Anterior cingulate cortex (tissue), 58 donors: Measurements from ENCODE around the gene RAPGEF3.

ENCODE experiments used
- DNase-seq, 58 donors: peaks; one replicate each; lab custom pipeline; 2025; lab: John Stamatoyannopoulos, UW

RAPGEF3 gene

DNA sequence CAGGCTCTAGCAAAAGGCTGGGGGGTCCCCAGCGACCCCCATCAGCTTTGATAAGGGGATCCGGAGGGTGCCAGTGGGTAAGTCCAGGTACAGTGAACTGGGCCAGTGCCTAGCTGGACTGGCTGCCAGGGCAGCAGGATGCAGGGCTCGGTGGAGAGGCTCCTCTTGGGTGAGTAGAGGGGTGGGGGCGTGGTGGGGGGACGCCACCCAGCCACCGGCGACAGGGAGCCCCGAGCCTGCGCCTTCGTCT lies 171 bp downstream of the RAPGEF3 start:
- DNase-seq, result peak in 1 of 58 donors; percentile 60

DNA sequence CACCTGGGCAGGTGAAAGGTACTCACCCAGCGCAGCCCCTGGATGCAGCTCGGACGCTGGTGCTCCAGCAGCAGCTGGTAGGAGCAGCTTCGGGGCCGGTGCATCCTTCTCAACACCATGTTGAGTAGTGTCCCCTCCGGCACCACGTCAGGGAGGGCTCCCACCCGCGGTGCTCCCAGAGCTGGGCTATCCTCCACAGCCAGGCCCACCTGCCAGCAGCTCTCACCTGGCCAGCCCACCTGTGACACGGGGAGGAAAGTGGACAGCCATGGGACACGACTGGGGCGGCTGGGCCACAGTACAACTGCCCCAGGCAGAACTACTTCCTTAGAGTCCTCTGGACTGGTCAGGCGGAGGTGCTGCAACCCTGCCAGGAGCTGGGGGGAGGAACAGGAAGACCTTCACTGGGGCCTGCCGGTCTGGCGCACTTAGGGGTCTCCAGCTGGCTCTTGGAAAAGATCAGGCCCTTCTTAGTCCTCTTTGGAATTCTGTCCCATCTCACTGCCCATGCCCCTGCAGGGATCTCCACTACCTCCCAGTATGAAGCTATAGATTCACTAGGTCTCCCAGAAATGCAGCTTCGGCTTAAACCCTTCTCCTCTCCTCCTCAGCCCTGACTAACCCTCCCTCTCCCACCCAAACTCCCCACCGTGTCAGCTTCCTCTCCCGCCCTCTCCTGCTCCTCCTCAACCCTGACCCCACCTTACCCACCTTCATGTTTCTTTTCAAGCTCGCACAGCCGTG lies 668 bp downstream of the RAPGEF3 start:
- peak in 30 of 58 donors; percentile 20 to 75 (median 43) for DNase-seq

DNA sequence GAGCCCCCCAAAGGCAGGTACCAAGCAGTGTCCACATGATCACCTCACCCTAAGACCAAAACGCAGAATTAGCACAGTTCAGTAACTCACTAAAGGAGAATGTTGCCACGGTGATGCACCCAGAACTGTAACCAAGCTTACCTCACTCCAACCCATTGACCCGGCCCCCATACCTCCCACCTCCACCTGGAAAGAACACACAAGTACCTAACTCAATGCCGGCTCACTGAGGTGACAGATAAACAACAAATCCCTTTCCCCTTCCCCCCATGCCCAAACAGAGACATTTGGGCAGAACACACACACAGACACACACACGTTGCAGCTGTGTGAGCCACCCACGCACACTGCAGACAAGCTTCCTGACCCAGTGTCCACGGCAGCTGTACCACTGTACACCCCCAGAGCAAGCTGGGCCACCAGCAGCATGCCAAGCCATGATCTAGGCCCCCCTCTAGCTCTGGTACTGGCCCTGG lies 1.3 kb downstream of the RAPGEF3 start:
- peak in 7 of 58 donors; percentile 14 to 66 (median 51) for DNase-seq

DNA sequence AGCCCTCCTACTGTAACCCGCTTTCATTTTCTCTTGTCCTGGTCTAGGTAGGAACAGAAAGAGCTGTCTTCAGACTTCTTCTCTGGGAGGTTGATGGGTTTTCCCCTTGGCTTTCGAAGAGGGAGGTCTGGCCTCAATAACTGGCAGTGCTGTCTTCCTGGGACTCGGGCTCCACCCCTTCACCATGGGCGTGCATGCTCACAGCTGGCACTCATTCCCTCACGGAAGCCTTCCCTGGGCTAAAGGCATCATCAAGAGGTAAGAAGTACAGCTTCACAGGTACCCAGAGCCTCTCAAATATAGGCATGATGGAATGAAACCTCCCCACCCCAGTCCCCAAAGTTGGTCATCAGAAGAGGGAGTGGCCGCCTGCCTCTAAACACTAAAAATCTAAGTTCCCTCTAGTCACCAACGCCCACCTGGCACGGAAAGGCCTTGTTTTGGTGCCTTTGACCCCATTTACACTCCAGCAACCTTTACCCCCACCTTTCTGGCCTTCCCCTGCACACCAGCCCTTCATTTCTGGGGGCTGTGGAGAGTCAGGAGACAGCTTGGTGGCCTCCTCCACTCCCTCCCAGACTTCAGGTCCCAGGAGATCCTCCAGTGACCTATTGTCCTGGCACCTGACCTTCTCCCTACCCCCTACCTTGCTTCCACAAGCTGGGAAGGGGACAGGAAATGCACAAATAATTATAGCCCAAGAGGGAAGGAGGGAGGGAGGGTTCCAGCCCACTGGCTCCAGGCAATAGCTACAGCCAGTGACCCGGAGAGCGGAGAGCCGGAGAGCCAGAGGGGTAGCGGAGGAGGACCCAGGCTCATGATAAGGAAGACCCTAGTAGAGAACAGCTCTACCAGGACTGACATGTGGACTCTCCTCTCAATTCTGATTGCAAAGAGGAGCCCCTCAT lies 2.8 kb downstream of the RAPGEF3 start:
- peak in 9 of 58 donors; percentile 9 to 35 (median 22) for DNase-seq

DNA sequence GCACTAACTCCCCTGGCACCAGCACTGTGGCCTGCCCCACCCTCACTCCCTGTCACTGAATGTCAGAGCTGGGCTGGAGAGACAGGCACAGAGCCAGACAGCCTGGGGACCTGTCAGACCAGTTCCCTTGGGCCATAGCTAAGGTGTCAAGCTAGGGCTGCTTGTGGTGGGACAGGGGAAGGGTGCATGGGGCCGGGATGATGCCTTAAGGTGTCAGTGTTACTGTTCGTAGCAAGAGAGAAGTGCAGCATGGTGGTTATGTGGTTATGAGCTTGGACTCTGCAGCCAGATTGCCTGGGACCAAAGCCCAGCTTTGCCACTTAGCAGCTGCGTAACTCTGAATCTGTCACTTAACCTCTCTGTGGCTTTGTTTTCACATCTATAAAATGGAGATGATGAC lies 3.8 kb downstream of the RAPGEF3 start:
- DNase-seq, result peak in 8 of 58 donors; percentile 11 to 51 (median 23)

DNA sequence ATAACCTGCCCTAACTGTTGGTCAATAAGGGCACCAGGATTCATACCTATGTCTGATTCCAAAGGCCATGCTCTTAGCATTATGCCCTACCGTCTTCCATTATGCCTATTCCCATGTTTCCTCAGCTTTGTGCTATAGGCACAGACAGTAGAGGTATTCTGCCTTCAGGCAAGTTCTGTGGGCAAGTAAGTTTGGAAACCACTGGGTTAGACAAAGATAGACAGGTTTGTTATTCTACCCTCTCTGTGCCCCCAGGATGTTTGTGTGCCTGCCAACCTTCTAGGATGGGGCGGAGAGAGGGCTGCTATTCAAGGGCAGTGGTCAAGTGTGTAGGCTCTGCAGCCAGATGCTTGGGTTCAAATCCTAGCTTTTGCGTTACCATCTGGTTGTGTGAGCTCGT lies 4.6 kb downstream of the RAPGEF3 start:
- DNase-seq, result no peak

DNA sequence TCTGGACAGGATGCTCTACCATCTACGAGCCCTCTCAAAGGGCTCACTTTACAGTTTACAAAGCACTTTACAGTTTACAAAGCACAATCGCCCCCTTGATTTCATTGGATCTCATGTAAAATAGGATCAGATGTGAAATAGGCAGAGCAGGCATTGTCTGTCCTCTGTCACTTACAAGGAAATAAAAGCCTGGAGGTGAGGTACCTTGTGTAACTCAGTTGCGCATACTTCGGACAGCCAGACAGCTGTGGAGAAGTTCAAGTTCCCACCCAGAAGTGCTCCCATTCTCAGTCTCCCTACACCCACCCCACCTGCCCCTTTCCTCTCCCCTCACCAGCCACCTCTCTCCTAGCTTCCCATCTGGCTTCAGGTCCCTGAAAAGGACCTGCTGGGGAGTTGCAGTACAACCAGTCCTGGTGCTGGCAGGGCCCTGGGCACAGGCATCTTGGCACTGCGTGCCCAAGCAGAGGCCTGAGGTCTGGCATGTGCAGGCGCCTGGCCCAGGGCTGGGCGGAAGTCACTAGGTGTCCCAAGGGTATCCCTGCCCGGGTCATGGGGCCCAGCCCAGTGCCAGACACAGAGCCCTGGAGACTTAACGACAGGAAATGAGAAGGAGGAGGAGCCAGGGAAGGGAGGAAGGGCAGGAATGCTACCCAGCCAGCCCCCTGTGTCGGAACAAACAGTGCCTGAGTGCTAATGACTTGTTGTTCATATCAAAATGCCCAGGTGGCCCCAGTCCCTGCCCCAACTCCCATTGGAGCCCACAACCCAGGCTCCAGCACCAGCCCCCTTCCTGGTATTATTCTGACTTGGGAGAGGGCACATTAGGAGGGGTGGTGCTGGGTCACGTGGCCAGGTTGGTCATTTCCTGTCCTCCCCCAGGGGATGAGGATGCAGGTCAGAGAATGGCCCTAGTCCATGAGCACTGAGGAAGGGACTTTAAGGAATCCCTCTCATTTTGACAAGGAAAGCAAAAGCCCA lies 5.4 kb downstream of the RAPGEF3 start:
- DNase-seq, result peak in 40 of 58 donors; percentile 15 to 73 (median 40)

DNA sequence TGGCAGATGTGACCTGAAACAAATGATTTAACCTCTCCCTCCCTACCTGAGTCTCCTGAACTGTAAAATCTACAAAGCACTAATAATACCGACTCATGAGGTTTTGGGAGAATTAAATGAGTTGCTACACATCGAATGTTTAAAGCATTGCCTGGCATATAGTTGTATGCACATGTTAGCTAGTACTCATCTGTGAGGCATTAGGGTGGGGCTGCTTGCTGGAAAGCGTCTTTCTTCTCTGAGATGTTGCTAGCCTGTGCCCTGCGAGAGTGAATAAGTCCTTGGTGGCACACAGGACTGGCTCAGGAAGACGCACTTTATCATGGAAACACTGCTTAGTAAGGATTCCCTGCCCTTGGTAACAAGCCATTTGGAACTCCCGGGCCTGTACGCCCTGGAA lies 6.1 kb downstream of the RAPGEF3 start:
- no peak for DNase-seq

DNA sequence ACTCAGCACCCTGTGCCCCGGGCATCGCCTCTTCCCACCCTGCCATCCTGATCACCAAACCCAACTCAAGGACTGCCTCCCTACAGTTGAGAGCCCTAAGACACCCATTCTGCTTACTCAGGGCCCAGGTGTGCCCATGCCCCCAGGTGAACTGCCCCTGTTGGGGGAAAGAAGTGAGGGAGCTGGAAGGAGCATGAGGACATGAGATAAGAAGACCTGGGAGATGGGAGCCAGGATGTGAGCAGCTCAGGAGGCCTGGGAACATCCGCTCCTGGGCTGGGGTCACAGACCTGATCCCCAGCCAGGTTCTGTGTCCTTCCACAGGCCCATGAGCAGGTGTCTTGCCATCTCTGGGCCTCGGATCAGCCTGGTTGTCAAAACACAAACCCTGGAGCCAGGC lies 6.6 kb downstream of the RAPGEF3 start:
- no peak for DNase-seq

DNA sequence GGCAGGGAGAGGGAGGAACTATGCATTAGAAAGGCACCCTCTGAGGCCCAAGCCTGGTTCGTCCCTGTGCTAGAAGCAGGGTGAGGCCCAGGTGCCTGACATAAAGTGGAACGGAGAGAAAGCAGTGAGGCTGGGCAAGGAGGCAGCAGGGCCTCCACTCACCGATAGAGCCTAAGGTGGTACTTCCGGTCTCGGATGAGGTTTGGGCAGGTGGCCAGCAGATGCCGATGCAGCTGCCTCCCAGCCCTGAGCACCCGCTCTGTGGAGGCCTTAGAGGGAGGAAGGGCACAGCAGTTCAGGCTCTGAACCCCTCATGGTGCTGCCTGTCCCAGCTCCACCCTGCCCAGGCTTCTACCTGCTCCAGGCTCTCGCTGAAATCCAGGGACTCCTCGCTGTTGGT lies 7.1 kb downstream of the RAPGEF3 start:
- no peak for DNase-seq

DNA sequence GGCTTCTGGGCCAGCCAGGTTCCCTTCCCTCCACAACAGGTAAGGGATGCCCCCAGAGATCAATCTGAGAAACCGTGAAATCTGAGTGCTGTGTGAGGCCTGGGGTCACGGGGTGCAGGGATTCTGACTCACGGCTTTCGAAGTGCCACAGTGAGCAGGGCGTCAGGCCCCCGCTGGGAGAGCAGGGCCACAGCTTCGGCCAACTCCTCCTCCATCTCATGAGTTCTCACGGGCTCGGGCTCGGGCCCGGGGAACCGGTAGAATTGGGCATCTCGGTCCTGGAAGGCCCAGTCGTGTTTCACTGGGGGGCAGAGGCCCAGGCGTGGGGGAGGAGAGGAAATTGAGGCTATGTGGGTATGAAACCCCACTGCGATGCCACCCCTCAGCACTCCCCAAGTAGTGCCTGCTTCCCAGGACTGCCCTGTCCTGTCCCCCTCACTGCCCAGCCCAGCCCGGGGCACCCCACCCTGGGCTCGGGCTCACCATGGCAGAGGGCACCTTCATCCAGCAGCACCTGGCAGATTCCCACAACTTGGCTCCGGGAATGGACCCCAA lies 7.7 kb downstream of the RAPGEF3 start:
- no peak for DNase-seq

DNA sequence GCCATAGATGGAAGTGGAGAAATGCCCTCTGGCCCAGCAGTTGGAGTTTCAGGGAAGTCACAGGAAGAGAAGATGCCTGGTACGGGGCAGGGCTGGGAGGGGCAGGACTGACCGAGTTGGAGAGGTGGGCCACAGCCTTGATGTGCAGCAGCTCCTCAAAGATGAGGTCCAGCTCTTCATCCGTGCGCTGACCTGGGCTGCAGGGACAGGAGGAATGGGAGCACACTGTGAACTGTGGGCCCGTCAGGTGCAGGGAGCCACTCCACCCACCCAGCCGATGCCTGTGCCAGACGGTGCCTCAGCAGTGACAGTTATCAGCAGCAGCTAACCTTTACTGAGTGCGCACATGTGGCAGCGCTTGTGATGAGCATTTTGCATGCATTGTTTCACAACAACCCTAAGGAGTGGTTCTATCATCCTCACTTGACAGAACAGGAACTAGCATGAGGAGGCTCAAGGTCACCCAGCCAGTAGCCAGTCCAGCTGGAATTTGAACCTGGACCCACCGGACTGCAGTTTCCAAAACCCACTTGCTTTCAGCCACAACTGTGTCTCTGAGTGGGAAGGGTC lies 8.4 kb downstream of the RAPGEF3 start:
- no peak for DNase-seq

DNA sequence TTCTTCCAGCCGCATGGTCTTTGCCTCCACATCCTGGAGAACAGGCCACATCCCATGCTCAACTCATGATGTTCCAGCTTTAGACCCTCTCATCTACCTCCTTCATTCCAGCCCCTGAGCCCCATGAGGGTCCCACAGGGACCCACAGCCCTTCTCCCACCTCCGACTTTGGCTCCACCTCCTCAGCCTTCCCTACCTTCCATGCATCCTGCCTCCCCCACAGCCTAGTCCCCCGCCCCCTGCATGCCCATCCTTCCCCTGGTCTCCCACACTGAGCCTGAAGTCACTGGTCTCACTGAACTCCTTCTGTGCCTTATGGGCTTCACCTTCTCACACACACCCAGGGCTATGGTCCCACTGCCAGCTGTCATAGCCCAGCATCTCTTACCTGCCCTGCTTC lies 9.8 kb downstream of the RAPGEF3 start:
- no peak for DNase-seq

DNA sequence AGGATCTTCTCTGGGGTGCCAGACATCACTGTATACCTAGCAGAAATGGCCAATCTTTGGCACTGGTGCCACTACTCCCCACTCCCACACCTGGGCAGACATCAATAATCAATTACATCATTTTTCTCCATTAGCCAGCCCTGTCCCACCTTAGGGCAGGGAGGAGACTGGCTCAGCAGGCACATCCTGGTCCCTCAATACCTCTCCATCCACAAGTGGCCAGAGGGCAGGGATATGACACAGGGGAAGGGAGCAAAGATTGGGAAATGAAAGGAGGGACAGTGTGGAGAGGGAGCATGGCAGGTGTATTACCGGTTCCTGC lies 10.2 kb downstream of the RAPGEF3 start:
- no peak for DNase-seq

DNA sequence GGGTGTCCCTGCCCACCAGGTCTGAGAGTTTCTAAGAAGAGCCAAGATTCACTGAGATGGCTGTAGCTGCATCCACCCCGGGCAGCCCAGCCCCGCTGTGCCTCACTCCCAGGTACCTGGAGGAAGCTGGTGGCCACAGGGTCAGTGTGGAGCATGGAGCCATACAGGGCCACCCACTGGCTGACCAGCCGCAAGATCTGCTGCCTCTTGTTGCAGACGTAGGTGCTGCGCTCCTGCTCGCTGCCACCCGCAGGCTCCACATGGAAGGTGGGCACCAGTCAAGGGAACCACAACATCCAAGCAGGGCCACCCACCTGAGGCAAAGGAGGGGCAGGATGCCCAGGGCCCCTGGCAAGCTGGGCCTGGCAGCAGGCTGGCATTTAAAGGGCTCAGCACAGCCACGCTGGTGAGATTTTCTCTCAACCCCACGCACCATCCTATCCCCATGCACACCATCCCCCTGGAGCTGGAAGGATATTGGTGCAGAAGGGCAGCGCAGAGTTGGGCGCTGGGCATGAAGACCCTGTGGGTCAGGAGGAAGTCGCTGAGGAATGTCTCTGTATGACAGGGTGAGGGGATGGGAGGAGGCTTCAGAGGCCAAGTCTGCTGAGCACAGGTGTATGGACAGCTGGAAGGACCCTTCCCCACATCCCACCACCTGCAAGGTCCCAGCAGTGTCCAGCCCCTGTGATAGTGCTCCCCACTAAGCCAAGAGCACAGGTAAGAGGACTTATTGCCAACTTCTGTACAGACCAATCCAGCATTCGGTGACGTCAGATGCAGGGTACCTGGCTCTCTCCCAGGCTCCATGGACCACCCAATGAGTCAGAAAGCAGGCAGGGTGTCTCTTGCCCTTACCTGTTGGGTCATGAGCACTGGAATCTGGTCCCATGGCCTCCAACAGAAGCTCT lies 10.8 kb downstream of the RAPGEF3 start:
- DNase-seq, result no peak

DNA sequence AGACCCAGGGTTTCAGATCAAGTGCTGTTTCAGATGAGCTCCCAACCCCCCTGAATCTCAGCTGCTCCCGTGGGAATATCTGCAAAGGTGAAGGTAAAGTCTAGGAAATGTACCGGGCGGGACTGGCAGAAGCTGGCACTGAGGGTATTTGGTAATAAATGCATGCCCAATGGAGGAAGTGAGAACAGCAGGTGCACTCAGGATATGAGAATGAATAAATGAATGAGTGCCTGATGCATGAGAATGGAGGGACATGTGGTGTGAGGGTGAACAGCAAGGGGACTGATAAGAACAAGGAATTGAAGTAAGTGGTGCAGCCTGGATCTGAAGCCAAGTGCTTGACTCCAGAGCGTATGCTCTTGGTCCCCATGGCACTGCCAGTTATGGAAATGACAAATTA lies 11.6 kb downstream of the RAPGEF3 start:
- no peak for DNase-seq

DNA sequence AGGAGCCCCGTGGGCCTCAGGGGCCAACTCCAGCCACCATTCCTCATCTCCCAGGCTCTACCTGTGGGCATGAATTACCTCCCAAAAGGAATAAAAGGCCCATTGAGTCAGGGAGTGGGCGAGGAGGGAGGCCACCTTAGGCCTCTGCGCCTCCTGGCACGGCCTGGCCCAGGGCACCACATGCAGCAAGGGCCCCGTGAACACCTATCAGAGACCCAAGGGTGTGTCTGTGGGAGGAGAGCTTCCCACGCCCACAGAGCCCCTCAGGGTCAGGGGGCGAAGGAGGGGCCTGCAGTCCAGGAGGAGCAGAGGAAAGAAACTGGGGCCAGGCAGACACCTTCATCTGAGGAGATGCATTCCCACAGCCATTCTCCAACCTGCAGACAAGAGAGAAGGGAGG lies 12.2 kb downstream of the RAPGEF3 start:
- no peak for DNase-seq

DNA sequence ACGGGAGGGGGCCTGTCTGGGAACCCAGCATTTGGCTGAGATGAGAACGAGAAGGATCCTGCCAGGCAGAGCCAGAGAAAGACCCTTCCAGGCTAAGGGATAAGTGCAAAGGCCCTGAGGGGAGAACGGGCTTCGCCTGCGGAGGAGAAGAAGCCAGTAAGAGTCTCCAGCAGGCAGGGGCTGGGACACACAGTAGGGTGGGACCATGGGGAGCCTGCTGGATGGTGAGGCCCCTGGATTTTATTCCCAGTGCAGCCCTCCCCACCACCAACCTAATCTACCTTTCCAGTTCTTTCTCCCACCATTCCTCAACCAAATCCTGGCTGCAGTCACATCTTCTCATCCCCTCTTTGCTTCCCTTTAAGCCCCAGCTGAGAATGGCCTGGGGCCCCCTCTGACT lies 12.6 kb downstream of the RAPGEF3 start:
- no peak for DNase-seq

DNA sequence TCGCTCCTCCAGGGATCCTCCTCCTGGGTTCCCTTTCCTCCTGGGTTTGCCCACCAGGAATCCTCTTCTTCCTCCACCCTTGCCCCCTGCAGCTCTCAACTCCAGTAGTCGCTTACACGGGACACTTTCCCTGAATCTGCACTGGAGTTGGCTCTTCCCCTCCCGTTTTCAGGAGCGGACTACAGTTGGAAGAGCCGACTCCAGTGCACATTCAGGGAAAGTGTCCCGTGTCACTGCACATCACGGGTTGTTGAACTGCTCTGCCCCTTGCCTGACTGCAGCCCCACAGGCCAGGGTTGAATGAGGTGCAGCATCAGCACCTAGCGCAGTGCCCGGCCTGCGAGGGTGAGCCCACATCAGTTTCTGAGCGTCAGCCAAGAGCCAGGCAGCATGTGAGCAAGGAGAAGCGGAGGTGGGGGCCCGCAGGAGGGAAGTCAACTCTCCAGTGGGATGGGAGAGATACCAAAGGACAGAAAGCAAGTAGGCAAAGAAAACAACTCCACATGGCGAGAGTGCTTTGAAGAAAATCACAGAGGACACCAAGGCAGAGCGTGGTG lies 13.1 kb downstream of the RAPGEF3 start:
- DNase-seq, result peak in 6 of 58 donors; percentile 7 to 35 (median 19)
